ENCODE measurements around the gene CRYZL1. TPM values are rescaled to one million over a fixed set of nuclear protein-coding genes. Genes with fewer than 3 reads are reported as not detected.
"Not testable (repeated sequence)": the region's sequence is repeated elsewhere in the genome, so short reads cannot be mapped to it uniquely, and the experiment has no call there.

Gene CRYZL1
- 10.2 and 19.8 TPM in 2 replicates for total RNA-seq (2014; rRNA removed; shearing (Covaris generic); ENCODE audit: low replicate concordance)

GRCh38 chr21:33641352-33642026, at the start of gene CRYZL1:
CRYZL1 (minus strand) TSS chr21:33641741; CDS start chr21:33631551, 10,190 bp downstream.
- in situ Hi-C loops (cut with HindIII; ENCODE audit: low pct_unique_long_range_greater_than_20kb, low sequenced_read_pairs), result no loop called here
- peak; percentile 100 for DNase-seq (ENCODE audit: low read depth)

GRCh38 chr21:33690874-33691273, 49.3 kb upstream of the CRYZL1 start:
- in situ Hi-C loops (cut with HindIII; ENCODE audit: low pct_unique_long_range_greater_than_20kb, low sequenced_read_pairs), result no loop called here
- DNase-seq (ENCODE audit: low read depth), result no peak

GRCh38 chr21:33688353-33688752, 46.8 kb upstream of the CRYZL1 start:
- no peak for DNase-seq (ENCODE audit: low read depth)
- in situ Hi-C loops (cut with HindIII; ENCODE audit: low pct_unique_long_range_greater_than_20kb, low sequenced_read_pairs), result no loop called here

- in situ Hi-C loops (cut with HindIII; ENCODE audit: low pct_unique_long_range_greater_than_20kb, low sequenced_read_pairs), result no loop called here
These were observed 46.1 kb upstream of the CRYZL1 start for GRCh38 chr21:33687634-33688033.

GRCh38 chr21:33686386-33686785, 44.8 kb upstream of the CRYZL1 start:
- DNase-seq (ENCODE audit: low read depth), result no peak
- in situ Hi-C loops (cut with HindIII; ENCODE audit: low pct_unique_long_range_greater_than_20kb, low sequenced_read_pairs), result no loop called here

More at GRCh38 chr21:33687634-33688033, 46.1 kb upstream of the CRYZL1 start:
- no peak for DNase-seq (ENCODE audit: low read depth)

GRCh38 chr21:33685613-33686197, 44.2 kb upstream of the CRYZL1 start:
- no peak for DNase-seq (ENCODE audit: low read depth)
- in situ Hi-C loops (cut with HindIII; ENCODE audit: low pct_unique_long_range_greater_than_20kb, low sequenced_read_pairs), result no loop called here

- in situ Hi-C loops (cut with HindIII; ENCODE audit: low pct_unique_long_range_greater_than_20kb, low sequenced_read_pairs), result loop anchor here (5.0 kb wide), 1 partner anchor 32 kb away; no protein-coding TSS in a partner anchor
- DNase-seq (ENCODE audit: low read depth), result no peak
These were observed 43.5 kb upstream of the CRYZL1 start for GRCh38 chr21:33684923-33685560.

- DNase-seq (ENCODE audit: low read depth), result no peak
- in situ Hi-C loops (cut with HindIII; ENCODE audit: low pct_unique_long_range_greater_than_20kb, low sequenced_read_pairs), result loop anchor here (5.0 kb wide), 1 partner anchor 33 kb away; no protein-coding TSS in a partner anchor
These were observed 42.5 kb upstream of the CRYZL1 start for GRCh38 chr21:33684068-33684467.

GRCh38 chr21:33682992-33683627, 41.6 kb upstream of the CRYZL1 start:
- in situ Hi-C loops (cut with HindIII; ENCODE audit: low pct_unique_long_range_greater_than_20kb, low sequenced_read_pairs), result loop anchor here (5.0 kb wide), 1 partner anchor 34 kb away; no protein-coding TSS in a partner anchor
- DNase-seq (ENCODE audit: low read depth), result peak; percentile 90

GRCh38 chr21:33680870-33681269, 39.3 kb upstream of the CRYZL1 start:
- in situ Hi-C loops (cut with HindIII; ENCODE audit: low pct_unique_long_range_greater_than_20kb, low sequenced_read_pairs), result loop anchor here (5.0 kb wide), 1 partner anchor 36 kb away; no protein-coding TSS in a partner anchor
- no peak for DNase-seq (ENCODE audit: low read depth)

GRCh38 chr21:33677450-33677849, 35.9 kb upstream of the CRYZL1 start:
- in situ Hi-C loops (cut with HindIII; ENCODE audit: low pct_unique_long_range_greater_than_20kb, low sequenced_read_pairs), result no loop called here
- no peak for DNase-seq (ENCODE audit: low read depth)

- DNase-seq (ENCODE audit: low read depth); in situ Hi-C loops (cut with HindIII; ENCODE audit: low pct_unique_long_range_greater_than_20kb, low sequenced_read_pairs): not testable (repeated sequence)
These were observed 35.1 kb upstream of the CRYZL1 start for GRCh38 chr21:33676666-33677065.

GRCh38 chr21:33674226-33674625, 32.7 kb upstream of the CRYZL1 start:
- in situ Hi-C loops (cut with HindIII; ENCODE audit: low pct_unique_long_range_greater_than_20kb, low sequenced_read_pairs), result no loop called here
- DNase-seq (ENCODE audit: low read depth), result no peak

GRCh38 chr21:33673473-33673872, 31.9 kb upstream of the CRYZL1 start:
- in situ Hi-C loops (cut with HindIII; ENCODE audit: low pct_unique_long_range_greater_than_20kb, low sequenced_read_pairs), result no loop called here
- DNase-seq (ENCODE audit: low read depth), result no peak

- in situ Hi-C loops (cut with HindIII; ENCODE audit: low pct_unique_long_range_greater_than_20kb, low sequenced_read_pairs), result no loop called here
These were observed 28.8 kb upstream of the CRYZL1 start for GRCh38 chr21:33670076-33670978.

GRCh38 chr21:33668620-33669019, 27.1 kb upstream of the CRYZL1 start:
- no peak for DNase-seq (ENCODE audit: low read depth)
- in situ Hi-C loops (cut with HindIII; ENCODE audit: low pct_unique_long_range_greater_than_20kb, low sequenced_read_pairs), result no loop called here

More at GRCh38 chr21:33670076-33670978, 28.8 kb upstream of the CRYZL1 start:
- no peak for DNase-seq (ENCODE audit: low read depth)

- no peak for DNase-seq (ENCODE audit: low read depth)
- in situ Hi-C loops (cut with HindIII; ENCODE audit: low pct_unique_long_range_greater_than_20kb, low sequenced_read_pairs), result no loop called here
These were observed 26.6 kb upstream of the CRYZL1 start for GRCh38 chr21:33668180-33668579.

GRCh38 chr21:33667636-33668035, 26.1 kb upstream of the CRYZL1 start:
- DNase-seq (ENCODE audit: low read depth), result no peak
- in situ Hi-C loops (cut with HindIII; ENCODE audit: low pct_unique_long_range_greater_than_20kb, low sequenced_read_pairs), result no loop called here
